Calu3 (cell line): ENCODE results near the gene MIB1. TPM values are rescaled to one million over a fixed set of nuclear protein-coding genes. Genes with fewer than 3 reads are reported as not detected.
A peak's percentile ranks its signal among the peaks of the same experiment; 100 is the strongest.

Source experiments
- Bru-seq: library from RNA; stranded (reverse); fragments of 400-500 nt; gene quantifications from one replicate; lab custom pipeline; 2021; lab: Mats Ljungman, UMichigan
- BruChase-seq, 2 experiments: library from RNA; stranded (reverse); fragments of 400-500 nt; gene quantifications; one replicate each; lab custom pipeline; 2021; lab: Mats Ljungman, UMichigan
- BruUV-seq: library from RNA; stranded (reverse); fragments of 400-500 nt; replicated peaks from 2 replicates; lab custom pipeline; 2021; lab: Mats Ljungman, UMichigan
- CTCF ChIA-PET: fragments of 300-600 bp; sonication (Branson Sonifier 250); formaldehyde crosslinking; loops from one replicate; lab custom pipeline; 2022; ENCODE audit warnings: antibody characterized with exemption; lab: Charles Lee
- DNase-seq: peaks from one replicate; pipeline ENCODE4 v3.0.0; 2022
- H3K27ac Mint-ChIP-seq: one replicate; pipeline ENCODE4 v1.8.0; 2022; ENCODE audit warnings: mixed read lengths; ENCODE audit not compliant: unreplicated experiment
- H3K27me3 Mint-ChIP-seq: one replicate; pipeline ENCODE4 v1.8.0; 2022; ENCODE audit warnings: mixed read lengths; ENCODE audit not compliant: unreplicated experiment
- H3K36me3 Mint-ChIP-seq: one replicate; pipeline ENCODE4 v1.8.0; 2022; ENCODE audit warnings: mild to moderate bottlenecking, moderate library complexity, mixed read lengths; ENCODE audit not compliant: insufficient read depth, unreplicated experiment
- H3K4me1 Mint-ChIP-seq: one replicate; pipeline ENCODE4 v1.8.0; 2022; ENCODE audit warnings: mild to moderate bottlenecking, low read depth, mixed read lengths; ENCODE audit not compliant: unreplicated experiment
- H3K4me3 Mint-ChIP-seq: one replicate; pipeline ENCODE4 v1.8.0; 2022; ENCODE audit warnings: mild to moderate bottlenecking, low read depth, moderate library complexity, mixed read lengths; ENCODE audit not compliant: unreplicated experiment
- H3K9me3 Mint-ChIP-seq: one replicate; pipeline ENCODE4 v1.8.0; 2022; ENCODE audit warnings: low read depth, mixed read lengths; ENCODE audit not compliant: unreplicated experiment
- CTCF ChIP-seq: fragments of 200-600 bp; IDR thresholded peaks from one replicate; pipeline ENCODE4 v1.8.0; 2022; ENCODE audit warnings: antibody characterized with exemption; ENCODE audit not compliant: unreplicated experiment
- intact Hi-C: fragments of 100-400 bp; cut with micrococcal nuclease; formaldehyde crosslinking; loops from one replicate; pipeline ENCODE4 v1.10.0; 2022; ENCODE audit not compliant: unreplicated experiment
- long read RNA-seq: library from polyadenylated mRNA; stranded (forward); transcript quantifications from one replicate; pipeline ENCODE4 v2.0.0, GENCODE V29; 2022
- total RNA-seq: library from RNA; stranded (reverse); gene quantifications from 2 replicates; pipeline ENCODE4 v1.2.3, GENCODE V29; 2022

The MIB1 gene
- total RNA-seq (33.6 and 35.2 TPM in 2 replicates), Bru-seq, nascent RNA (percentile 83 among the genes with signal in this experiment), BruChase-seq, experiment 1, labeled RNA remaining after a 6-hour chase (percentile 83 among the genes with signal in this experiment), BruChase-seq, experiment 2, labeled RNA remaining after a 2-hour chase (percentile 77 among the genes with signal in this experiment)
- long read RNA-seq, full-length matches to known transcripts: 1 of 12 reads
- long read RNA-seq, partial matches to known transcripts: 2 of 12 reads
- long read RNA-seq, other reads (novel, unspliced or antisense): 9 of 12 reads

- Mint-ChIP-seq H3K9me3 (peaks cover 14% of the 10 kb centered on the region), H3K4me3 (peak within 1 kb of the TSS; percentile 87), H3K4me1 (no peaks in the 10 kb centered on the region), H3K27ac (peak within 1 kb of the TSS; percentile 92), H3K27me3 (no peaks in the 10 kb centered on the region), H3K36me3 (peaks cover 28% of the 10 kb centered on the region)
- CTCF ChIA-PET: interaction anchor here (1.3 kb wide), 2 partner anchors 37 to 140 kb away, joined by 6 to 9 read pairs; partner anchors contain the start of gene ESCO1
- TF ChIP-seq CTCF: no peak
- BruUV-seq: no TSS peak
- intact Hi-C loops: loop anchor here (5.0 to 10.0 kb wide), 2 partner anchors 68 to 126 kb away; partner anchors contain the start of gene SNRPD1
- DNase-seq: peak; percentile 99
These were observed at the start of gene MIB1 for GRCh38 chr18:21740538-21741311. MIB1 (plus strand) TSS chr18:21740792; CDS start chr18:21741584, 792 bp downstream.

GRCh38 chr18:21693322-21693721 is 47.3 kb upstream of the MIB1 start:
- Mint-ChIP-seq H3K4me1 (peaks cover 9% of the 10 kb centered on the region), H3K27me3 (no peaks in the 10 kb centered on the region), H3K9me3 (peaks cover 2% of the 10 kb centered on the region), H3K36me3 (peaks cover 11% of the 10 kb centered on the region), H3K4me3 (no peak overlapping the region), H3K27ac (no peak overlapping the region)
- intact Hi-C loops: no loop called here
- BruUV-seq: no TSS peak
- CTCF ChIA-PET: no interaction called here
- TF ChIP-seq CTCF: no peak
- DNase-seq: no peak

- intact Hi-C loops: loop anchor here (5.0 kb wide), 2 partner anchors 33 to 88 kb away; partner anchors contain the start of gene SNRPD1
- Mint-ChIP-seq H3K36me3 (peaks cover 50% of the 10 kb centered on the region), H3K4me3 (no peak overlapping the region), H3K9me3 (no peaks in the 10 kb centered on the region), H3K27ac (no peak overlapping the region), H3K27me3 (no peaks in the 10 kb centered on the region), H3K4me1 (peaks cover 16% of the 10 kb centered on the region)
- DNase-seq: no peak
- no TSS peak for BruUV-seq
- CTCF ChIA-PET: interaction anchor here (0.7 kb wide), 1 partner anchor 10 kb away, joined by 4 read pairs; no protein-coding TSS in a partner anchor
- no peak for TF ChIP-seq CTCF
These were observed 40.0 kb upstream of the MIB1 start for GRCh38 chr18:21700528-21701075.

- Mint-ChIP-seq H3K4me1 (peaks cover 16% of the 10 kb centered on the region), H3K27me3 (no peaks in the 10 kb centered on the region), H3K36me3 (peaks cover 50% of the 10 kb centered on the region), H3K27ac (no peak overlapping the region), H3K4me3 (no peak overlapping the region), H3K9me3 (no peaks in the 10 kb centered on the region)
- intact Hi-C loops: loop anchor here (5.0 kb wide), 2 partner anchors 34 to 89 kb away; partner anchors contain the start of gene SNRPD1
- CTCF ChIA-PET: interaction anchor here (0.7 kb wide), 1 partner anchor 9 kb away, joined by 4 read pairs; no protein-coding TSS in a partner anchor
- no TSS peak for BruUV-seq
- no peak for TF ChIP-seq CTCF
- no peak for DNase-seq
These were observed 39.0 kb upstream of the MIB1 start for GRCh38 chr18:21701621-21702020.
